Measurements from ENCODE around the gene NR4A2.
"Not testable (repeated sequence)": the region's sequence is repeated elsewhere in the genome, so short reads cannot be mapped to it uniquely, and the experiment has no call there.

NR4A2 gene

GRCh38 chr2:156320486-156321098, 11.9 kb downstream of the NR4A2 start:
- DNase-seq: no peak

DNA sequence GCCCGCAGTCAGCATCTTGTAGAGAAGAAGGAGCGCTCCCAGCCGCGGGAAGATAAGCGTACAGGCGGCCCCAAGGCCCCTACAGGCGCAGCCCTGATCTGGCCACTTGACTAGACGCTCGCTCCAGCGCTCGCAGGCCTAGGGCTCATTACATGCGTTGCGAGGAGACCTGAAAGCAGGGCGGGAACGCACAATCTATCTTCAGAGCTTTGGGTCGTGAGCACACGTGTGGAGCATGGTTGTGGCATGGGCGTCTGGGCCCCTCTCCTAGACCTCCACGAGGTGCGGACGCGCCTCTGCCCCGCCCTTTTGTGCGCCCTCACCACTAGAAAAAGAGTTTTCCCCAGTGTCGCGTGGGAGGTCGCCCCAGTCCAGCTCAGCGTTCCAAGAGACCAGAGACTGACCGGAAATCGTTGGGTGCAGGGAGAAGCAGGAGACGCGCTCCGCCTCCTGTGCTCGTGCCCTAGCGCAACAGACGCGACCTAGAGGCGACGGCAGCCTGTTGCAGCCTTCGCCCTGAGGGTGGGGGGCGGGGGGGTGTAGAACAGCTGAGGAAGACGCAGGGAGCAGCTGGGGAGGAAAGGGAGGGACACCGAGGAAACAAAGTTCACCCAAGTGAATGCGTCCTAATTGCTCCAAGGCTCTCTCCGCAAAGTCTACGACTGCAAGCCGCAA, 12.6 kb downstream of the NR4A2 start:
- no peak for DNase-seq

- no peak for DNase-seq
These were observed 14.9 kb downstream of the NR4A2 start for GRCh38 chr2:156317631-156318030.

- no peak for DNase-seq
These were observed 20.5 kb downstream of the NR4A2 start for GRCh38 chr2:156311976-156312375.

- DNase-seq: no peak
These were observed 21.7 kb downstream of the NR4A2 start for GRCh38 chr2:156310773-156311172.

GRCh38 chr2:156309917-156310316, 22.6 kb downstream of the NR4A2 start:
- DNase-seq: no peak

GRCh38 chr2:156309167-156309566, 23.4 kb downstream of the NR4A2 start:
- DNase-seq: no peak

- DNase-seq: no peak
These were observed 25.7 kb downstream of the NR4A2 start for GRCh38 chr2:156306821-156307220.

DNA sequence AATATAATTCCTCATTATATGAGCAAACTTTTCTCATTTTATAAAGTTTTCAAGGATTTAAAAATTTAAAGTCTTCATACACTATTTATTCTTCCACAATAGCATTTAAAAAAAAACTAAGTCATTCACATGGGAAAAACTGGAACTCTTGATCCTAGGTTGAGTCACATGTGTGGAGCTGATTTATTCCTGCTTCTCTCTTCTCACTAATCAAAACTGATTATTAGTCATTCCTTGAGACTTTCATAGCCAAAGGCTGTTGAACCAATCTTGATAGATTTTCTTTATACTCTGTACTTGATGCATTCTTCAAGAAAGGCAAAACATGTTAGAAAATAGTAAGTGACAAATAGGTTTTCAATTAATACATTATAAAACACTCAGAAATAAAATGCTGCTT, 27.4 kb downstream of the NR4A2 start:
- DNase-seq: no peak

DNA sequence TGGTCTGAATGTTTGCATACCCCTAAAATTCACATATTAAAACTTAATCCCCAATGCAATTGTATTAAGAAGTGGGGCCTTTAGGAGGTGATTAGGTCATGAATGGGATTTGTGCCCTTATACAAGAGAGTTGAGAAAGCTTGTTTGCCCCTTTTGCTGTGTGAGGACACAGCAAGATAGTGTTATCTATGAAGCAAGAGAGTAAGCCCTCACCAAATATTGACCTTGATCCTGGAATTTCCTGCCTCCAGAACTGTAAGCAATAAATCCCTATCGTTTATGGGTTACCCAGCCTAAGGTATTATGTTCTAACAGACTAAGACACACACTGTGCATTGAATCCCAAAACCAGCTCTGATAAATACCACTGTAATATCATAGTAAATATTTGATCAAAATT, 32.2 kb downstream of the NR4A2 start:
- DNase-seq: no peak

DNA sequence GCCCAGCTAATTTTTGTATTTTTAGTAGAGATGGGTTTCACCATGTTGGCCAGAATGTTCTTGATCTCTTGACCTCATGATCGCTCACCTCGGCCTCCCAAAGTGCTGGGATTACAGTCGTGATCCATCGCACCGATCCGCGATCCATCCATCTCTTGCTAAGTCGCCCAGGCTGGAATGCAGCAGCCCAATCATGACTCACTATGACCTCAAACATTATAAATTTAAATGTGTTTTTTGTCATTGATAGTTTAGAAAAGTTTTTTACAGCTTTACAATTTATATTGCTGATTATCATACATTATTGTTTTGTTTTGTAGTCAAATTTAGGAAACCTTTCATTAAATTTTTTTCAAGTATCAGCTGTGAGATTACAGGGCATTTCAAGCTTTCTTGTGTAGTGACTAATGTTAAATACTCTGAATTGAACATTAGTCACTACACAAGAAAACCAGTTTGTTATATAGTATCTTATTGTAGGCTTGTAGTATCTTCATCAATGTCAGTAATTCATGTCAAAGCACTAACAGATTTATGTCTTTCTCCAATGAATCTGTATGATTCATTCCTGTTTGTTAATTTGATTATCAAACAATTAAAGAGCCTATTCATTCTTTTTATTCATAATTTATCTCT, 37.5 kb downstream of the NR4A2 start:
- no peak for DNase-seq

- DNase-seq: not testable (repeated sequence)
These were observed 39.1 kb downstream of the NR4A2 start for GRCh38 chr2:156293382-156293781.

- no peak for DNase-seq
These were observed 52.9 kb downstream of the NR4A2 start for GRCh38 chr2:156279446-156280150.

Data from SHP77 (cell line).